ENCODE measurements around the gene ROR2.

- TF ChIP-seq CTCF (IDR thresholded peaks at IDR 0.05 in 8 of 11, conservative IDR thresholded peaks at IDR 0.05 in 3 of 11) (no peak), POLR2AphosphoS5 (IDR thresholded peaks at IDR 0.05) (no peak), POLR2A (IDR thresholded peaks at IDR 0.05) (no peak)
Observed at GRCh38 chr9:91583966-91584365, 366.1 kb downstream of the ROR2 start.
